Activated T-helper 1 cell treated with anti-CD3 and anti-CD28 coated beads, Interleukin-2, amount 50 U/mL, for 16 hours (primary cell): ENCODE results near the gene ZNF124.
"Not testable (repeated sequence)": the region's sequence is repeated elsewhere in the genome, so short reads cannot be mapped to it uniquely, and the experiment has no call there.

ENCODE experiments used
- DNase-seq, 2 donors: peaks; one replicate each; pipeline ENCODE4 v3.0.0-alpha.2; 2020; ENCODE audit warnings: low read depth in 1 of 2, low spot score in 1 of 2

ZNF124 gene

GRCh38 chr1:247173431-247173830, 1.6 kb upstream of the ZNF124 start:
- DNase-seq = no peak

DNA sequence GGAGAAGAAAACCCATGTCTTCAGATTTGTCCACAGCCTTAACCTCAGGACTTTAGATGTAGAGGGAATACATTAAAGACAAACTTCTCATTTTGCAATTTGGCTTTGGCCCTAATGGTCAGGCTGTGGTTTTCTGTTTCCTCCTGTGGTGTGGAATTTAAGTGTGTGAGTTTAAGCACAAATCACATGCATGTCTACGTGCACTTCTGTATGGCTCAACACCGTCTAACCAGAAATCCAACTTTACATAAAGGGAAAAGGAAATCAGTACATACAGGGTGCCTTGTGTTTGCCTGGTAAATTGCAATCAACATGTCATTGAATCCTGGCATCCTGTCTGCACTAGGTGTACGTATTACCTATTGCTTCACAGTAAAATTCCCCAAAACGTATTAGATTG, 1.2 kb upstream of the ZNF124 start:
- DNase-seq = no peak

GRCh38 chr1:247171443-247171842, 377 bp downstream of the ZNF124 start:
- DNase-seq = not testable (repeated sequence)

DNA sequence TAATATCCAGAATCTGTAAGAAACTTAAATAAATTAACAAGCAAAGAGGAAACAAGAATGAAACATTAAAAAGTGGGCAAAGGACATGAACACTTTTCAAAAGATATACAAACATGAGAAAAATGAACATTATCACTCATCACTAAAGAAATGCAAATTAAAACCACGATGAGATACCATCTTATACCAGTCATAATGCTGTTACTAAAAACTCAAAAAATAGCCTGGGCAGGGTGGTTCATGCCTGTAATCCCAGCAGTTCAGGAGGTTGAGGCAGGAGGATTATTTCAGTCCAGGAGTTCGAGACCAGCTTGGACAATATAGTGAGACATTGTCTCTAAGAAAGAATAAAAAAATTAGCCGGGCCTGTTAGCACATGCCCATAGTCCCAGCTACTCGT, 6.1 kb downstream of the ZNF124 start:
- no peak for DNase-seq

DNA sequence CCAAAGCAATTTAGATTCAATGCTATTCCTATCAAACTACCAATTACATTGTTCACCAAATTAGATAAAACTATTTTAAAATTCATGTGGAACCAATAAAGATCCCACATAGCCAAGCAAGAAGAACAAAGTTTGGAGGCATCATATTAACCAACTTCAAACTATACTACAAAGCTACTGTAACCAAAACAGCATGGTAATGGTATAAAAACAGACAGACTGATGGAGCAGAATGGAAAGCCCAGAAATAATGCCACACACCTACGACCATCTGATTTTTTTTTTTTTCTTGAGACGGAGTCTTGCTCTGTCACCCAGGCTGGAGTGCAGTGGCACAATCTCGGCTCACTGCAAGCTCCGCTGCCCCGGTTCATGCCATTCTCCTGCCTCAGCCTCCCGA, 7.1 kb downstream of the ZNF124 start:
- DNase-seq = no peak

GRCh38 chr1:247156787-247157232, 15.0 kb downstream of the ZNF124 start:
- no peak for DNase-seq

DNA sequence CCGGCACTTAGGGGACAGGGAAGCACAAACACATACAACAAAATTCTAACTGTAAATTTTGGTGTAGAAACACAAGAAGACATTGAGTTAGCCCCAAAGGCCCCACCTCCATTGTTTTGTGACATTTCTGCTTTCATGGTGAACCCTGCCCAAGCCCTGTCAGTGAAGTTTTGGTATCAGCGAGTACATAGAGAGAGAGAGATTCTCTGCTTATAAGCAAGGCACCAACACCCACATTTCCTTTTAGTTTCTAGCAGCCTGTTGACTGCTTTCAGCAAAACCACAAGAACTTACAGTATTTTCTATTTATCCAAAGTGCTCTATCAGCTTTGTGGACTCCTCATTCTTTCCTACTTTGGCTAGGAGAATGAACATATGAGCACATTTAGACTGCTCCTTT, 24.0 kb downstream of the ZNF124 start:
- no peak for DNase-seq

DNA sequence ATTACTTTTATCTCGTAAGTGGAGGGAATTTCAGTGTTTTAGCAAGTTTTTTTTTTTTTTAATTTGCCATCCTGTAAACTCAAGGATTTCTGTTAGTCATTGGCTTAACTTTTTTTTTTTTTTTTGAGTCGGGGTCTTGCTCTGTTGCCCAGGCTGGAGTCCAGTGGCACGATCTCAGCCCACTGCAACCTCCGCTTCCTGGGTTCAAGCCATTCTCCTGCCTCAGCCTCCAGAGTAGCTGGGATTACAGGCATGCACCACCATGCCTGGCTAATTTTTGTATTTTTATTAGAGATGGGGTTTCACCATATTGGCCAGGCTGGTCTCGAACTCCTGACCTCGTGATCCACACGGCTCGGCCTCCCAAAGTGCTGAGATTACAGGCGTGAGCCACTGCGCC, 24.7 kb downstream of the ZNF124 start:
- DNase-seq = not testable (repeated sequence)

DNA sequence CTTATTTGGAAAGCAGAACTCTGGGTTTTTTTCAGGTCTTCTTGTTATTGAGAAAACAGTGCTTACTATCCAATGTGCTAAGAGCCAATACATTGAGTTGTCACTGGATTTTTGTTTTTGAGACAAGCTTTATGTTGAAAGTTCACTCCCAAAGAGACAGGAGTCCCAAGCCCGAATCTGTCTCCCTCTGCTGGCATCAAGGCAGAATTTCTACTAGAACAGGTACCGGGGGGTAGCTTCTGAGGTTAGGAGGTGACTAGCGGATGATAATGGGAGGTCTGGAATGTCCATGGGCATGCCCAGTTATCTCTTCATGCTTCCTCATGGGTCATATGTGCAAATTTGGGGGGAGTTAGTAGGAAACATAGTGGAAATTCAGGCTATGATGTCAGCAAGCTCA, 25.1 kb downstream of the ZNF124 start:
- DNase-seq = no peak

- DNase-seq = no peak
These were observed 26.5 kb downstream of the ZNF124 start for GRCh38 chr1:247145279-247145678.

DNA sequence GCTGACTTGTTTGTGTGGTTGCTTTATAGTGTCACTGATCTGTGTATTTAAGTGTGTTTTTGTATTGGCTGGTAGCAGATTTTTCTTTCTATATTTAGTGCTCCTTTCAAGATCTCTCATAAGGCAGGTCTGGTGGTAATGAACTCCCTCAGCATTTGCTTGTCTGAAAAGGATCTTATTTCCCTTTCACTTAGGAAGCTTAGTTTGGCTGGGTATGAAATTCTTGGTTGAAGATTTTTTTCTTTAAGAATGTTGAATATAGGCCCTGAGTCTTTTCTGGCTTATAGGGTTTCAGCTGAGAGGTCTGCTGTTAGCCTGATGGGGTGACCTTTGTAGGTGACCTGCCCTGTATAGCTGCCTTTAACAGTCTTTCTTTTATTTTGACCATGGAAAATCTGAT, 32.3 kb downstream of the ZNF124 start:
- DNase-seq = not testable (repeated sequence)

GRCh38 chr1:247131236-247131635, 40.6 kb downstream of the ZNF124 start:
- no peak for DNase-seq

DNA sequence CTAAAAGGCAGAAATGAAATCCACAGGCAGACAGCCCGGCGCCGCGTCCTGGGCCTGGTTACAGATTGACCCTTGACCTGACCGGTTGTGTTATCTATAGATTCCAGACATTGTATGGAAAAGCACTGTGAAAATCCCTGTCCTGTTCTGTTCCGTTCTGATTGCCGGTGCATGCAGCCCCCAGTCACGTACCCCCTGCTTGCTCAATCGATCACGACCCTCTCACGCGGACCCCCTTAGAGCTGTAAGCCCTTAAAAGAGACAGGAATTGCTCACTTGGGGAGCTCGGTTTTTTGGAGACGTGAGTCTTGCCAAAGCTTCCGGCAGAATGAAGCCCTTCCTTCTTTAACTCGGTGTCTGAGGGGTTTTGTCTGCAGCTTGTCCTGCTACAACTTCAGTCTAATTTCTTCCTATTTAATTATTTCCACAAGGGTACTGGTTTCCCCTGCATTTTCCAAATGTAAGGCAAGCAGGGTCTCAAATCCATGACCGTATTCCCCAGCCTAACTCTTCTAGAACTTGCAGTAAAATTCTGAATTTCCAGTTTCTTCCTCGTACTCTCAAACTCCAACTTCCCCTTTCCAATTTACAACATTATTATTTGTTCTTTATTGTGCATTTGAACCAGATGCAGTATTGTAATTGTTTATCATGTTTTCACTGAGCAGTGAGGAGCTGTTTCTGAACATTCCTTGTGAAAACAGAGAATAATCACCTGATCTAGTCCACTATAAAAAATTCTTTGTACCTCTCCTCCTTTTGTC, 44.1 kb downstream of the ZNF124 start:
- not testable (repeated sequence) for DNase-seq

- DNase-seq = not testable (repeated sequence)
These were observed 45.2 kb downstream of the ZNF124 start for GRCh38 chr1:247126601-247127000.

DNA sequence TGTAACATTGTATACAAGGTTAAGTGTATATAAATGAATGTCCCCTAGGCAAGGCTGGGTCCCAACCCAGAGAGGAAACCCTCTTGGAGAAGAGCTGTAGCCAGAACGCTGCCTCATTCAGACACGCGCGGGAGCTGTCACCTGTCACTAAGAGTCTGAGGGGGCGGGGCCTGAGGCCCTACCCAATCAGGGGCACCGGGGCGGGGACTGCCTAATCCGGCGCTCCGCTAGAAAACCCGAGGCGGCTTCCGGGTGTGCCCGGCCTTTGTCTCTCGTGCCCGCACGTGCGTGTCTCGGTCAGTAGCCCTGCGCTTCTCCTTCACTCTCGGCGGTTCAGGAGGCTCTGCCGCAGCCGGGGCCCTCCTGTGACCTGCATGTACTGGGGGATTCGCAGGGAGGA, 45.7 kb downstream of the ZNF124 start:
- DNase-seq = not testable (repeated sequence)

DNA sequence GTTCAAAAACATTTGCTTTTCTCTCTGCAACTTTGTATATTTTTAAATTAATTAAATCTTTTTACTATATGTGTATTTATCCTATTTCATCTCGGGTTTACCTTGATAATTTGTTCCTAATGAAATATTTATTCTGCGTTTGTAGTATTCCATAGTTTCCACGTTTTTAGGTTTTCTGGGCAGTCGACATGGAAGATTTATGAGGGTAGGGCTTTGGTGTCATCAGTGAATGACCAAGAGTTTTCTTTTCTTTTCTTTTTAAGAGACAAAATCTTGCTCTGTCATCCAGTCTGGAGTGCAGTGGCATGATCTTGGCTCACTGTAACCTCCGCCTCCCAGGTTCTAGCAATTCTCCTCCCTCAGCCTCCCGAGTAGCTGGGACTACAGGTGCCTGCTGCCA, 50.4 kb downstream of the ZNF124 start:
- no peak for DNase-seq

GRCh38 chr1:247120408-247120668, 51.5 kb downstream of the ZNF124 start:
- not testable (repeated sequence) for DNase-seq

- DNase-seq = no peak
These were observed 52.0 kb downstream of the ZNF124 start for GRCh38 chr1:247119600-247120407.

DNA sequence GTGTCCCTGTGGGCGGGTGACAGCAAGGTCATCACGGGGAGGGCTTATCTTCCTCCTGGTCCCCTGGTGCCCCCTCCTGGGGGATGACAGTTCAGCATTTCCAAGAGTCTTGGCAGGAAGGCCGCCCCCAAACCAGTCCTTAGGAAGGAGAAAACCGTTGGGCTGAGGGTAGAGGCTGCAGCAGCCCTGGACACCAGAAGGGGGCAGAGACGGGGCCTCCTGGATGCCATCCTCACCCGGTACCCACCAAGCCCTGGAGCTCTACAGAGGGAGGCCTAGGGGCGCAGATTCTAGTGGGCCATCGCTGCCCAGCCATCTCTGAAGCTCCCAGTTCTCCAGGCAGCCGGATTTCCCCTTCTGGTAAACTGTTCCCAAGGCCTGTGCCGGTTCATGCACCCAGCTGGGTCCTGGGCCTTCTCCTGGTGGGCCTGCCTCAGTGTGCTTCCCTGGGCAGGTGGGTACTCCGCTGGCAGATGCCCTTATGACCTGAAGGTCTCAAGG, 52.8 kb downstream of the ZNF124 start:
- DNase-seq = no peak

DNA sequence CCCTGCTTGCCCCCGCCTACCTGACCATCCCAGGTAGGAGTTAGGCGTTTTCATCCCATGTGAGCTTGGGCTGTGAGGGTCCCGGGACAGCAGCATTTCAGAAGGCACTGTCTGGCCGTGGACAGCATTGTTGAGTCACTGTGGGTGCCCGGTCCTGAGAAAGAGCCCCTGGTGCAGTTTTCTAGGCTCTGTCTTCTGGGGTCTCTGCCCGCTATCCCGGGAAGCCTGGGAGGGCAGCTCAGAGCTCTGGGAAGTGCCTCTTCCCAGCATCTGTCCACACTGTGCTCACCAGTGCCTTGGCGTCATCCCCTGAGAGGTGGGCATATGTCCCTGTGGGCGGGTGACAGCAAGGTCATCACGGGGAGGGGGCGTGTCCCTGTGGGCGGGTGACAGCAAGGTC, 56.3 kb downstream of the ZNF124 start:
- DNase-seq = no peak

DNA sequence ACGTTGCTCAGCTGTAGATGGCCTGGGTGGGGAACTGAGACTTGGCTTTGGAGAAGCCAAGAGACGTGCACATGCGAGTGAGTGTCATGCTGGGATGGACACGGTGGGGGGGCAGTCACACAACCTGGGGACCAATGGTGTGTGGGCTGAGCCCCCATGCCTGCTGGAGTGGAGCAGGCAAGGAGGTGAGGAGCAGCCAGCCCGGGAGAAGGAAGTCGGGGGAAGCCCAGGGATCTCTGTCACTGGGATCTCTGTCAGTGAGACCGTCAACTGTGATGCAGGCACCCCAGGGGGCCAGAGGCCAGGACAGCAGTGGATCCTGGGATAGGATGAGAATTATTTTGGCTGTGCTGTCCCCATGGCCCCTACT, 56.7 kb downstream of the ZNF124 start:
- DNase-seq = no peak

DNA sequence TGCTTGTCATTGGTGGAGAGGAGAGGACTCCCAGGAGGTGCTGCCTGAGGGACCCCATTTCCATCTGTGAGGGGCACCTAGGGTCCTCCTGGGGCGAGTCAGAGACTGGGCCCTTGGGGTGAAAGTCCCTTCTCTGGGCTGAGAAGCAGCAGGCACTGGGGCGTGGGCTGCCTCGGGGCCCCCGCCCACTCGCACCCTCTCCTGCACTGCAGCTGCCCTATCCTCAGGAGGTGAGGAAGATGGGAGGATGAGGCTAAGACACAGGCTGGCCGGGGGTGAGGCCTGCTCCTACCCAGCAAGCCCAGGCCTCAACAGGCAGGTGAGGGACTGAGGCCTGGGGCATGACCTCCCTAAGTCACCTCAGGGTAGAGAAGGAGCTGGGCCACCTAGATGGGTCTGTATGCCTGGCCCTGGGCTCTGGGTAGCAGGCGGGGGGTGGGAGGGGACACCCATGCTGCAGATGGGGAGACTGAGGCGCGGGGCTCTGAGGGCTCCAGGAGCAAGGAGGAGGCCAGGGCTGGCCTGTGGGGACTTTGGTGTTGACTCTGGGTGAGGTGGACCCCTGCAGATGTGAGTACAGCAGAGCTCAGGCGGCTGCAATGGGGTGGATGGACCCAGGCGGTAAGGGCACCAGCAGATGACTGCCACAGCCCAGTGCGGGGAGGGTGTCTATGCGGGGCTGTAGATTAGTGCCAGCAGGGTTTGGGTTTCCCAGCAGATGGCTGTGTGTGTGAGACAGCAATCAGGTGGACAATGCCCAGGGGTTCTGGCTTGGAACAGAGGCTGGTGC, 57.3 kb downstream of the ZNF124 start:
- DNase-seq = no peak
